RKO (cell line): ENCODE results near the gene LIN37.
"Not testable (repeated sequence)": the region's sequence is repeated elsewhere in the genome, so short reads cannot be mapped to it uniquely, and the experiment has no call there.

Experiments
- DNase-seq: peaks from one replicate; pipeline ENCODE4 v3.0.0-alpha.2; 2016; ENCODE audit warnings: low spot score

Gene LIN37

DNA sequence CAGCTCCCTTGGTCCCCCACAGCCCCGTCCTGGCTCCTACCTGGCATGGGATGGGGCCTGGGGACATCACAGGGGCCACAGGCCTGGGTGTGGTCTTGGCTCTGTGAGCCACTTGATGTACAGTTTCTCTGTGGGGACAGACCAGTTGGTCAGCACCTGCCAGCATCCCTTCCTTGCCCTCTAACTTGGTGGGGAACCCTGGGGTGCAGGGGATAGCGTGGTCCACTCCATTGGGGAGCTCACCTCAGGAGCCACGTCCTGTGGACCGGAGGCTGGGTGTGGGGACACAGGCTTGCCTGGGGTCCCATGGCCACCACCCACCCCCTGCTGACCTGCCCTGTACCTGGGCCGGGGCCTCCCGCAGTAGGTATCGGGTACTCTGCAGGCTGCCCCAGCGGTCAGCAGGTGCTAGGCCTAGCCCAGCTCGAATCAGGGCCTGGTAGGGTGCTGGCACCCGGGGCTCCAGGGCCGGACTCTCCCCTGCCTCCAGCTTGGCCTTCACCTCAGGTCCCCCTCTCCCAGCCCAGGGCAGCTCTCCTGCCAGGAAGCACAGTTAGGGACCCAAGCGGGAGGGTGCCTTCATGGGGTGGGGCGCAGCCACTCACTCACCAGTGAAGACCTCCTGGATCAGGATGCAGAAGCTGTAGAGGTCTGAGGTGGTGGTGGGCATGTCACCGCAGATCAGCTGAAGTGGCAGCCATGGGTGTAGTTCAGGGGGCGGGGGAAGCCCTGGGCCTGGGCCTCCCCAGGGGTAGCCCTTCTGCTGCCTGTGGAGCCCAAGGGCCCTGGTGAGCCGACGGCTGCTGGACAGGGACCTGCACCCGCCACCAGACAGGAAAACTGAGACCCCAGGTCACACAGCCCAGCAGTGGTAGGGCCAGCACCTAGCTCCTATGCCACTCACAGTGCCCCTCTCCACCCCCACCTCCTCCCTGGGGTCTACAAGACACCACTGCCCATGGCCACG is 41.9 kb downstream of the LIN37 start:
- DNase-seq = no peak

- DNase-seq = no peak
These were observed 42.8 kb downstream of the LIN37 start for GRCh38 chr19:35790981-35791813.

GRCh38 chr19:35791814-35792279 is 43.5 kb downstream of the LIN37 start:
- DNase-seq = no peak

- DNase-seq = no peak
These were observed 43.9 kb downstream of the LIN37 start for GRCh38 chr19:35792312-35792711.

- DNase-seq = no peak
These were observed 44.5 kb downstream of the LIN37 start for GRCh38 chr19:35792888-35793287.

GRCh38 chr19:35793381-35794165 is 45.2 kb downstream of the LIN37 start:
- no peak for DNase-seq

DNA sequence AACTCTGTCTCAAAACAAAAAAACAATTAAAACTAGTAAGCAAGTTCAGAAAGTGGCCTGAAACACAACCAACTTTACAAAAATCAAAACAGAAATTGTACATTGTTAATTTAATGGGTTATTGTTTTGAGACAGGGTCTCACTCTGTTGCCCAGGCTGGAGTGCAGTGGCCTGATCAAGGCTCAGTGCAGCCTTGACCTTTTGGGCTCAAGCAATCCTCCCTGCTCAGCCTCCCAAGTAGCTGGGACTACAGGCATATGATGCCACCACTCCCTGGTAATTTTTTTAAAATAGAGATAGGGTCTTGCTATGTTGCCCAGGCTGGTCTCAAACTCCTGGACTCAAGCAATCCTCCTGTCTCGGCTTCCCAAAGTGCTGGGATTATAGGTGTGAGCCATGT is 47.2 kb downstream of the LIN37 start:
- not testable (repeated sequence) for DNase-seq

- DNase-seq = no peak
These were observed 48.5 kb downstream of the LIN37 start for GRCh38 chr19:35796645-35797542.

GRCh38 chr19:35797663-35798062 is 49.3 kb downstream of the LIN37 start:
- DNase-seq = no peak

DNA sequence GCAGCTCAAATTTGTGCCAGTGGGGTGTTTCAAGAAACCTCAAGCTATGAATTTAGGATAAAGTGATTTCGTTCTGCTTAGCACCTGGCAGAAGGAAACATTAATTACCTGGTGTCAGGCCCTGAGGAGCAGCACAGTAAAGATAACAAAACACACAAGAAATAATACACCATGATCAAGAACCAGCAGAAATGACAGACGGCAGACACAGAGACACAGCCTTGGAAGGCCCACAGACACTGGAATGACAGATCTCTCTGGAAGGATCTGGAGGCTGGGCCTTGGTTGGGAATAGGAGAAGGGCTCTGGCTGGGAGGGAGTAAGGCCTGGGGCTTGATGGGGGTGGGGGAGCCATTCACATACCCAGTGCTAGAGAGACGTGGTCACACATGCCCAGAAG is 53.5 kb downstream of the LIN37 start:
- DNase-seq = no peak
